HG03432 (cell line): ENCODE data around the gene GNPTAB.

Experiments used
- ATAC-seq: cut with Tn5 transposase; IDR thresholded peaks from one replicate; pipeline ENCODE4 v1.9.1; 2021; ENCODE audit warnings: mild to moderate bottlenecking, moderate library complexity; ENCODE audit not compliant: unreplicated experiment

GNPTAB gene

GRCh38 chr12:101809208-101809607, 21.6 kb downstream of the GNPTAB start:
- ATAC-seq = no peak

- no peak for ATAC-seq
These were observed 24.5 kb downstream of the GNPTAB start for GRCh38 chr12:101806265-101806664.

GRCh38 chr12:101804409-101804808, 26.4 kb downstream of the GNPTAB start:
- no peak for ATAC-seq

GRCh38 chr12:101803978-101804377, 26.8 kb downstream of the GNPTAB start:
- ATAC-seq = no peak

GRCh38 chr12:101802486-101802885, 28.3 kb downstream of the GNPTAB start:
- no peak for ATAC-seq

- peak; percentile 60 for ATAC-seq
These were observed 31.0 kb downstream of the GNPTAB start for GRCh38 chr12:101799774-101800173.

GRCh38 chr12:101795786-101796185, 35.0 kb downstream of the GNPTAB start:
- no peak for ATAC-seq

GRCh38 chr12:101795013-101795412, 35.7 kb downstream of the GNPTAB start:
- no peak for ATAC-seq

GRCh38 chr12:101794574-101794973, 36.2 kb downstream of the GNPTAB start:
- ATAC-seq = no peak

GRCh38 chr12:101793401-101793800, 37.4 kb downstream of the GNPTAB start:
- ATAC-seq = peak; percentile 78

- no peak for ATAC-seq
These were observed 38.5 kb downstream of the GNPTAB start for GRCh38 chr12:101792046-101792931.

GRCh38 chr12:101789171-101789570, 41.6 kb downstream of the GNPTAB start:
- no peak for ATAC-seq

- ATAC-seq = no peak
These were observed 45.1 kb downstream of the GNPTAB start for GRCh38 chr12:101785671-101786070.

GRCh38 chr12:101784376-101784775, 46.4 kb downstream of the GNPTAB start:
- ATAC-seq = no peak

- ATAC-seq = no peak
These were observed 46.9 kb downstream of the GNPTAB start for GRCh38 chr12:101783838-101784237.

GRCh38 chr12:101783150-101783549, 47.6 kb downstream of the GNPTAB start:
- no peak for ATAC-seq

- no peak for ATAC-seq
These were observed 48.5 kb downstream of the GNPTAB start for GRCh38 chr12:101782273-101782731.

- no peak for ATAC-seq
These were observed 48.9 kb downstream of the GNPTAB start for GRCh38 chr12:101781834-101782233.

- ATAC-seq = no peak
These were observed 50.2 kb downstream of the GNPTAB start for GRCh38 chr12:101780599-101780998.

GRCh38 chr12:101779626-101780025, 51.1 kb downstream of the GNPTAB start:
- no peak for ATAC-seq

GRCh38 chr12:101779200-101779599, 51.6 kb downstream of the GNPTAB start:
- ATAC-seq = no peak

- ATAC-seq = no peak
These were observed 52.8 kb downstream of the GNPTAB start for GRCh38 chr12:101777978-101778377.

- ATAC-seq = no peak
These were observed 53.3 kb downstream of the GNPTAB start for GRCh38 chr12:101777485-101777884.
